HCEC 1CT (cell line): ENCODE measurements around the gene AXIN2.
"Not testable (repeated sequence)": the region's sequence is repeated elsewhere in the genome, so short reads cannot be mapped to it uniquely, and the experiment has no call there.

Source experiments
- DNase-seq: peaks from one replicate; pipeline ENCODE4 v3.0.0-alpha.2; 2017

Gene AXIN2

DNA sequence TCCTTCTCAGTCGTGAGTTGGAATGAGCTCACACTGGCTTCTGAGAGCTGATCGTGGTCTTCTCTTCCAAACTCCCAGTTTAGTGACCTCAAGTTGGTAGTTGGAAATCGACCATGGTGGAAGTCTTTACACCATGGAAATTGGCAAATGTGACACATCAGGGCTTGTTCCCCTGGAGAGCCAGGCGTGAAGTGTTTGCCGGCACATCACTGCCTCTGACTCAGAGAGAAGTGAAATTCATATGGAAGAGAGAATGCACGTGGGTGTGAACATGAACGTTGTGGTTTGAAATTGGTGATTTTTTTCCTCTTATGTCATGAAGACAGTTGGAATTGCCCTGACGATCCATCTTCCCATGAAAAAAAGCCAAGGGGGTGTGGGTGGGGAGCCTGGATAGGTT is 47.4 kb downstream of the AXIN2 start:
- DNase-seq = peak; percentile 67

DNA sequence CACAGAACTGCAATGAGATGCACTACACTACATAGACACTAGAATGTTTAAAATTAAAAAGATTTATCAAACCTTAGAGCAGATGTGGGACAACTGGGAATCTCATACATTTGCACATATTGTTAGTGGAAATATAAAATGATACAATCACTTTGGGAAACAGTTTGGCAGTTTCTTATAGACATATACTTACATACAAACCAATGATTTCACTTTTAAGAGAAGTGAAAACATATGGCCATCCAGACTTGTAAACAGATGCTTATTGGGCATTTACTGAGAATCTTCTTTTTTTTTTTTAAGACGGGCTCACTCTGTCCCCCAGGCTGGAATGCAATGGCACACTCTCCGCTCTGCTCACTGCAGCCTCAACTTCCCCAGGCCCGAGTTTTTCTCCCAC is 50.1 kb downstream of the AXIN2 start:
- no peak for DNase-seq

DNA sequence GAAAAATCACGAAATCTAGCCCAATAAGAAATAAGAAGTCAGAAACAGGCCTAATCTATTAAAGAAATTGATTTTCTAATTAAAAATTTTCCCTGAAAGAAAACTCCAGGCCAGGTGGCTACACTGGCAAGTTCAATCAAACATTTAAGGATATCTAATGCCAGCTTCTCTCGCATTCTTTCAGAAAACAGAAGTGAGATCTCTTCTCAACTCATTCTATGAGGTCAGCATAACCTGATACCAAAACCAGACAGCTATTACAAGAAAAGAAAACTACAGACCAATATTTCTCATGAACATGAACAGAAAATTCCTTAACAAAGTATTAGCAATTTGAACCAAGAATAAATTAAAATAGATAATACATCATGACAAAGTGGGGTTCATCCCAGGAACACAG is 52.4 kb downstream of the AXIN2 start:
- no peak for DNase-seq

DNA sequence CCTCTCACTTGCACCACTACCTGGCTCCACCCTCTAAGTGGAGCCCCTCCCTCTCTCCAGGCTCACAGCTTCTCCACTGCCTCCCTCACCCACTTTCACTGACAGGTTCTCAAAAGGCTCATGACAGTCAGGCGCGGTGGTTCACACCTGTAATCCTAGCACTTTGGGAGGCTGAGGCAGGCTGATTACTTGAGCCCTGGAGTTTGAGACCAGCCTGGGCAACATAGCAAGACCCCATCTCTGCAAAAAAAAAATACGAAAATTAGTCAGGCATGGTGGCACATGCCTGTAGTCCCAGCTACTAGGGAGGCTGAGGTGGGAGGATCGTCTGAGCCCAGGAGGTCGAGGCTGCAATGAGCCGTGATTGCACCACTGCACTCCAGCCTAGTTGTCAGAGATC is 56.8 kb downstream of the AXIN2 start:
- not testable (repeated sequence) for DNase-seq

DNA sequence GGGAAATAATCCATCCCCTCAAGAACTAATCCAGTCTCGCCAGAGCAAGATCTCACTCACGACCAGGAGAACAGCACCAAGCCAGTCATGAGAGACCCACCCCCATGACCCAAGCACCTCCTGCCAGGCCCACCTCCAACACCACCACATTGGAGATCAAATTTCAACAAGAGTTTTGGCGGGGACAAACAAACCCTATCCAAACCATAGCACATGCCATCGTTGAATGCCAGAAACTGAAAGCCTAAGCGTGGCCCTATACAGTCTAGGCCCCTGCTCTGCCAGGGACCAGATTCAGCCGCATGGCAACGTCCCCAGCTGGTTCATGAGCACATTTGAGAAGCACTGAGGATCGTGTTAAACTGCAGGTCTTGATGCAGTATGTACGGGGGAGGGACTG is 57.3 kb downstream of the AXIN2 start:
- no peak for DNase-seq

DNA sequence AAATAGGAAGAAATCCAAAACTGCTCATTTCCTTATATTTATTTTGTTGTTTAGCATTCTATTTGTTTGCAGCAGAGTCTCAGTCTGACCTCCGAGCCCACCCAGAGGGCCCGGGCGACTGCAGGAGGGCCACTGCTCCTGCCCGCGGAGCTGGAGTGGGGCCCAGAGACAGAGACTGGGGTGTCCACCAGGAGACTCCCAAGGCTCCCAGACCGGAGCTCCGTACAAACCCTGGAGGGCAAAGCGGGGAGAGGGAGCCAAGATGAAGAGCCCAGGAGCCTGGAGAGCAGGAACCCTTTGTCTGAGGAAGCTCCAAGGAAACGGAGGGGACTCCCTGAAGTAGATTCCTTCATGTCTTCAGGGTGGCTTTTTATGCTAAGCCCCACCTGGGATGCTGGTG is 57.9 kb downstream of the AXIN2 start:
- no peak for DNase-seq

DNA sequence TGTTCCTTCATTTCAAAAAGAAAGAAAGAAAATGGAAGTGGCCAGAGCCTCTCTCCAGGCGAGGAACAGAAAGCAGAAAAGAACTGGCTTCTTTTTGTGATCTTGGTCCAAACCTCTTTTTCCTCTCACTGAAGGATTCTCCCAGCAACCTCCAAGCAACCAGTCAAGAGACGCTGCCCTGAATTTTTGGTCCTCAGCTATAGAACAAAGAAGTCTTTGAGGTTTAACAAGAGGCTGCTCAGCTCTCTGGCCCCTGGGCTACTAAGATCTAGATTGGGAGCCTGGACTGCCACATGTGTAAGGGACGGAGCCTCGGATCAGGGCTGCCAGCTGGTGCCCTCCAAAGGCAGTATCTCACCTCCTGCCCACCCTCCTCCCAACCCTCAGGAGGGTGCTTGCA is 62.6 kb downstream of the AXIN2 start:
- DNase-seq = no peak

DNA sequence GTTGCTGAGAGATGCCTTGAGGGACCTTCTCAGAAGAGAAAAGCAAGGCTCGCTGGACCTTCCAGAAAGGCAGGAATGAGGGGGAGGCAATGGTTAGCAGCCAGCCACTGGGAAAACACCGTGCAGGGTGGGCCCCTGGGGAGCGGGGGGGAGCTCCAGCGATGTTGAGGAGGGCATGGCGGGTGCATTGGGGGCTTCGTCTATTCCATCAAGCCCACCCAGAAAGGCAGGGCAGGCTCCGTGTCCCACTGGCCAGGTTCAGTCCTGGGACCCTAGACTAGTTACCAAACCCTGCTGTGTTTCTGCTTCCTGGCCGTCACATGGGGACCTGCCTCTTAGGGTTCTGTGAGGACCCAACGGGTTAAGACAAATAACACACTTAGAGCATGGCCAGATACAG is 64.6 kb downstream of the AXIN2 start:
- no peak for DNase-seq

DNA sequence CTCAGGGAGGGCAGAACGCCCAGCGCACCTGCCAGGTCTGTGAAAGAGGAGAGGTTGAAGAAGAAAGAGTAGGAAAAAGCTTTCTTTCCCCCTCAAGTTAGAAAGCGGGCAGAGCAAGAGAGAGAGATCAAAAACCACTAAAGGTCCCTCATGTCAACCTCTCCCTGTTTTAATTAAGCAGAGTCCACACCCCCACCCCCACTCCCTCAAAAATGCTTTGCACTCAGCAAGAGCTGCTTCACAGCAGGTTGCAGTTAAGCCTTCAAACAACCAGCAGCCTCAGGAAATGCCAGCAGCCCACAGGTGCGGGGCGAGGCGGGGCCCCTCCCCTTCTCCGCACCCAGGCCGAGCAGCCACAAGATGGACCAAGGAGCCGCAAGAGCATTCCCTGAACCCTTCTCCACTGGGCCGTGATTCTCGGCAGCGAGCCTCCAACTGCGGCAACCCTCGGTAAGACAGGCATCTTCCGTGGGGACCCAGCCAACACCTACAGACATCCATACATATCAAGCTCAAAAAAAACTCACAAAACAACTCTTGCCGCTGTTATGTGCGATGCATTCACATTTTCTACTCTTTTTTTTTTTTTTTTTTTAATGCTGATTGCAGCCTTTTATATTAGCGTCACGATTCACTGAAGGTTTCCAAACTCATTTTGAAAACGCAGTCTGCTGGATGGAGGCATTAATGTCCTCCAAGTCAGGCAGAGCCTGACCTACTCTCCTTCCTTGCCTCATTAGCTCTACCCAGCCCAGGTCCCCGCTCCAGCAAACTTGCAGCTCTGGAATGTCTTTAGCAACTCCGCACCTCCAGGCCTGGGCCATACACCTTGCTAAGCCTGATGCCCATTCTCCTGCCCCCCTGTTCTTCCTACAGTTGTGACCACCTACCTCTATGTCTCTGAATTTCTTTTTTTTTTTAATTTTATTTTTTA is 66.1 kb downstream of the AXIN2 start:
- DNase-seq = no peak

DNA sequence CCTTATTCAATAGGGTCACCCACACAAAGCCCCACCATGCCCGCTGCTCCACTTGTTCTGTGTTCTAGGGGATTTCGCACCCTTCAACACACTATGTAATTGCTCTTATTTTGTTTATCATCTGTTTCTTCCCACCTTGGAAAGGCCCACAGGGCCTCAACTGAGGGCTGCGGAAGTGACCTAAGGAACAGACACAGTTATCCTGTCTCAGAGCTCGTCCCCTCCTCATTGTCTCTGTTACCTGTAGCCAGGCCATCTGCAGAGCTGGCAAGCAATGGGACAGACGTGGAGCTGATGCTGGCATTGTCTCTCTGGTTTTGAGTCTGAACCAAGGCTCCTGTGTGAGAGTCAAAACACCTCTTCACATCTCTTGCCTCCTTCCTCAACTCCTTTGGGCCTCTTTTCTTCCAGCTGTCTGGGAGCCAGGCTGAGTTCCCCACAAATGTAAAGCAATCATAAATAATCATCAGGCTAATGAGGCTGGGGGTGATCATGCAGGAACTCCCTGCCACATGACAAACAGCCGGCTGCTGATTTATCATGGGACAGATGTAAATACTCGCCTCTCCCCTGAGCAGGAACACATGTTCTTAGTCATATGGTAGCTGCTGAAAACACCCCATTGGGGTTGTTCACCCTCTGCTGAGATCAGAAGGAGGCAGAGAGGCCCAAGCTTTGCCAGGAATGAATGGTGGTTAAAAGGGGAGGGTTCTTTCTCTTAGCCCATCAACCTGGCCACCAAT is 71.9 kb downstream of the AXIN2 start:
- no peak for DNase-seq

DNA sequence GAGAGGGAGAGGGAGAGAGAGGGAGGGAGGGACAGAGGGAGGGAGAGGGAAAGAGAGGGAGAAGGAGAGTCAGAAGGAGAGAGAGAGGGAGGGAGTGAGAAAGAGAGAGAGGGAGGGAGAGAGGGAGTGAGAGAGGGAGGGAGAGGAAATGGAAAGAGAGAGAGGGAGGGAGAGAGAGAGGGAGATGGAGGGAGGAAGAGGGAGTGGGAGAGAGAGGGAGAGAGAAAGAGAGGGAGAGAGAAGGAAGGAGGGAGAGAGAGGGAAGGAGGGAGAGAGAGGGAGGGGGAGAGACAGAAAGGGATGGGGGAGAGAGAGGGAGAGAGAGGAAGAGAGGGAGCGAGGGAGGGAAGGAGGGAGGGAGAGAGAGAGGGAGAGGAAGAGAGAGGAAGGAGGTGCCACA is 72.8 kb downstream of the AXIN2 start:
- no peak for DNase-seq

DNA sequence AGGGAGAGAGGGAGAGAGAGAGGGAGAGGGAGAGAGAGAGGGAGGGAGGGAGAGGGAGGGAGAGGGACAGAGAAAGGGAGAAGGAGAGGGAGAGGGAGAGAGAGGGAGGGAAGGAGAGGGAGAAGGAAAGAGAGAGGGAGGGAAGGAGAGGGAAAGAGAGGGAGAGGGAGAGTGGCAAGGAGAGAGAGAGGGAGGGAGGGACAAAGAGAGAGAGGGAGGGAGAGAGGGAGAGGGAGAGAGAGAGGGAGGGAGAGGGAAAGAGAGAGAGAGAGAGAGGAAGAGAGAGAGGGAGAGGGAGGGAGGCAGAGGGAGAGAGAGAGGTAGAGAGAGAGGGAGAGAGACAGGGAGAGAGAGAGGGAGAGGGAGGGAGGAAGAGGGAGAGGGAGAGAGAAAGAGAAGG is 73.5 kb downstream of the AXIN2 start:
- no peak for DNase-seq

DNA sequence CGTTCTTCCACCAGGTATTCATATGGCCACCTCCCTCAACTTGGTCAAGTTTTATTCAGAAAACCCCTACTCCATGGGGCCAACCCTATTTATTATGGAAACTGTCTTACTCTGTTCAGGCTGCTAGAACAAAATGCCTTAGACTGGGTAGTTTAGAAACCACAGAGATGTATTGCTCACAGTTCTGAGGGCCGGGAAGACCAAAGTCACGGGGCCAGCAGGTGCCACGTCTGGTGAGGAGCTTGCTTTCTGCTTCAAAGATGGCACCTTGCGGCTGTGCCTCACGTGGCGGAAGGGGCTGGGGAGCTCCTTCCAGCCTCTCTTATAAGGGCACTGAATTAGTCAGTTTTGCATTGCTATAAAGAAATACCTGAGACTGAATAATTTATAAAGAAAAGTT is 74.3 kb downstream of the AXIN2 start:
- no peak for DNase-seq

DNA sequence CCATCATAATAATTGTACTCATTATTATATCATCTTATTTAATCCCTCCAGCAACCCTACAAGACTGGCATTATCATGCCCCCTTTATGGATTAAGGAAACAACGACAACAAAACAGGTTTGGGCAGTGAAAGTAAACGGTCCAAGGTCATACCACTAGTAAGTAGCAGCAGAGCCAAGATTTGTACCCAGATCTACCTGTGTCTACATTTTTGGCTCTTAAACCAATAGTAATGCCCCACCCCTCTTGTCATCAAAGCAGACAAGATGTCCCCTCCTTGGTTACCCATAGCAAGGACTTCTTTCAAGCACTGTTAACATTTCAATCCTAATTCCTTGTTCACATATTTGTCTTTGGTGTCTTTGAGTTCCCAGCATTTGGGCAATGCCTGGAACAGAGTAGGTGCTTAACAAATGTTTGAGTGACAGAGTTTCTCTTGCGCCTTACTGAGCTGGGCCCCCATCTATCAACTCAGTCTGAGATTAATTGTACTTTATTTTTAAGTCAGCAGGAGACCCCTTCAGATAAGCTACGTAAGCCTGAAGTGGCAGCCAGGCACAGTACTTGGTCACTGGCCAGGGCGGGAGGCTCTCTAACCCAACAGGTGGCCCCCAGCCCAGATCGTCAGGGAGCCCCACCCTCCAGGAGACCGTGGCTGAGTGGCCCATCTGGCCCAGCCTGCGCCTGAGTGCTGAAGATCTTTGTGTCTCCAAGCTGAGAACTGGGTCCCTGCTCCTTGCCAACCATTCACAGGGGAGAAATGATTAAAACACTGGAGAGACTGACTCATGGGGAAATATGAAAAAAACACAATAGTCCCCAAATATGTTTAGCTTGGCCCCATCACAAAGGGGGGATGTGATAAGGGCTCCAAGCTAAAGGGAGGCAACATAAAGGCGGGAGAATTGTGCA is 75.8 kb downstream of the AXIN2 start:
- no peak for DNase-seq

DNA sequence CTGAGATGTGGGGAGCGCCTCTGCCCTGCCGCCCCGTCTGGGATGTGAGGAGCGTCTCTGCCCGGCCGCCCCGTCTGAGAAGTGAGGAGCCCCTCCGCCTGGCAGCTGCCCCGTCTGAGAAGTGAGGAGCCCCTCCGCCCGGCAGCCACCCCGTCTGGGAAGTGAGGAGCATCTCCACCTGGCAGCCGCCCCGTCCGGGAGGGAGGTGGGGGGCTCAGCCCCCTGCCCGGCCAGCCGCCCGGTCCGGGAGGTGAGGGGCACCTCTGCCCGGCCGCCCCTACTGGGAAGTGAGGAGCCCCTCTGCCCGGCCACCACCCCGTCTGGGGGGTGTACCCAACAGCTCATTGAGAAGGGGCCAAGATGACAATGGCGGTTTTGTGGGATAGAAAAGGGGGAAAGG is 77.0 kb downstream of the AXIN2 start:
- not testable (repeated sequence) for DNase-seq

DNA sequence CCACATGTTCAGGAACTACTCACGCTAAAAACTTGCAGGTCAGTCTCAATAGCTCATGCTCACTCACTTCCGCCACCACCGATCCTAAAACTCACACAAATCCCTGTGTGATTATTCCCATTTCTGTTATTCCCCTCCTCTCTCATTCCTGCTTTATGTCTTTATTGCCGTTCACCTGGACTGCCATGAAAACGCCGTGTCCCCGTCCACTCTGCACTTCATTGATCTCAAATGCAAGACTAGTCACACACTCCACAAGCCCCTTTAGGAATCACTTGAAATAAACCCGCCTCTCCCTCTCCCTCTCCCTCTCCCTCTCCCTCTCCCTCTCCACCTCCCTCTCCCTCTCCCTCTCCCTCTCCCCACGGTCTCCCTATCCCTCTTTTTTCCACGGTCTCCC is 78.0 kb downstream of the AXIN2 start:
- no peak for DNase-seq

DNA sequence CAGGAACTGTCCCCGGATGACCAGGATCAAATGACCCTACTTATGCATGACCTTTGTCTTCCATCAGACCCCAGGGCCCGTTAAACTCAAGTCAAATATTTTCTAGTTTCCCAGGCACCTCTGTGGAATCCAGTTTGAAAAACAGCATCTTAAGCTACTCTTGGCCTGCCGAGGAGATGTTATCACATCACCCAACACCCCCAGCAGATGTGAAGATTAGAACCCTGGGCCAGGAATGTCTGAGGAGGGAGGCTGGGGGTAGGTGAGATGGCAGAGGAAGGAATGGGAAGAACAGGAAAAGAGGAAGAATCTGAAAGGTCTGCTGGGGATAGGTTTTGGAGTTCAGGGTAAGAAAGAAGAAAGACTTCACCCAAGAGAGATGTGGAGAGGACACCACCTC is 79.2 kb downstream of the AXIN2 start:
- DNase-seq = no peak

DNA sequence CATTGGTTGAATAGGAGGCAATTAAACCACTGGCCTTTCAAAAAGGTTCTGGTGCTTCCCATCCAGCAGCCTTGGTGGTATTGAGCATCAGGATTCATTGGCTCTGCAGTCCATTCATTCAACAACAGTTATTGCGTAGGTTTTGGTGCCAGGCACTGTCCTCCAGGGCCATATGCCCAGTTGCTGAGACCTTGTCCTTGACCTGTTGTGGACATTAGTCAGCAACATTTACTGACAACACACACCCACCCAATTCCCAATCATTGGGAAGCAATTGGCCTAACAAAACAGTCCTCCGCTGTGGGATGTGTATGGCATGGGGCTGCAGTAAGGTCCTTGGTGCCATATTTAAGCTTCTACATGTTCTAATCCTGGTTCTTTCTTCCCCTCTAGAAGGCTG is 82.2 kb downstream of the AXIN2 start:
- no peak for DNase-seq
